ENCODE data around the gene UBE2C.
A peak's percentile ranks its signal among the peaks of the same experiment; 100 is the strongest.

The UBE2C gene

DNA sequence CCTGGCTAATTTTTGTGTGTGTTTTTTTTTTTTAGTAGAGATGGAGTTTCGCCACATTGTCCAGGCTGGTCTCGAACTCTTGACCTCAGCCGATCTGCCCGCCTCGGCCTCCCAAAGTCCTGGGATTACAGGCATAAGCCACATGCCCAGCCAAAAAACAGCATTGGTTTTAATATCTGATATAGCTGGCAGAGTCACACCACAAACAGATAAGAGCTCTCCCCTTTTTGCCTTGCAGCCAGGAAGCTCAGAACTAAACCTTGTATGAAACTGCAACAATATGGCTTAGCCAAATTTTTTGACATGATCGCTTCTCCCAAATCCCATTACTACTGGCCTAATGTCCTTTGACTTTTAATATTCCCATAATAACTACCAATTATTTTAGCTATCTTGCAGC, 39.9 kb downstream of the UBE2C start:
- Histone ChIP-seq H3K9ac (ENCODE audit: low read length) (no peak overlapping the region), H3K4me2 (ENCODE audit: low read depth, low read length, poor library complexity, severe bottlenecking) (no peak overlapping the region), H3K79me2 (ENCODE audit: insufficient read depth, low read length) (peaks cover 19% of the 10 kb centered on the region), H2AFZ (ENCODE audit: low read depth, low read length, severe bottlenecking) (no peak overlapping the region), H3F3A (ENCODE audit: insufficient read depth) (no peaks in the 10 kb centered on the region), H3K27ac (ENCODE audit: low read depth, low read length) (no peak overlapping the region), H3K9me2 (replicated peaks; ENCODE audit: insufficient read depth, low read length) (no peaks in the 10 kb centered on the region), H3K36me3 (ENCODE audit: low read length) (no peaks in the 10 kb centered on the region), H3K4me3 (ENCODE audit: insufficient read depth, low read length, poor library complexity, severe bottlenecking) (no peak overlapping the region), H4K20me1 (ENCODE audit: low read depth, low read length) (no peaks in the 10 kb centered on the region), H3K27me3 (ENCODE audit: low read length) (no peaks in the 10 kb centered on the region), H3K9me3 (ENCODE audit: insufficient read depth, low read length) (no peaks in the 10 kb centered on the region)
- no peak for TF ChIP-seq EZH2phosphoT487 (conservative IDR thresholded peaks at IDR 0.05; ENCODE audit: low read length)
- TF ChIP-seq, protein P1, sequence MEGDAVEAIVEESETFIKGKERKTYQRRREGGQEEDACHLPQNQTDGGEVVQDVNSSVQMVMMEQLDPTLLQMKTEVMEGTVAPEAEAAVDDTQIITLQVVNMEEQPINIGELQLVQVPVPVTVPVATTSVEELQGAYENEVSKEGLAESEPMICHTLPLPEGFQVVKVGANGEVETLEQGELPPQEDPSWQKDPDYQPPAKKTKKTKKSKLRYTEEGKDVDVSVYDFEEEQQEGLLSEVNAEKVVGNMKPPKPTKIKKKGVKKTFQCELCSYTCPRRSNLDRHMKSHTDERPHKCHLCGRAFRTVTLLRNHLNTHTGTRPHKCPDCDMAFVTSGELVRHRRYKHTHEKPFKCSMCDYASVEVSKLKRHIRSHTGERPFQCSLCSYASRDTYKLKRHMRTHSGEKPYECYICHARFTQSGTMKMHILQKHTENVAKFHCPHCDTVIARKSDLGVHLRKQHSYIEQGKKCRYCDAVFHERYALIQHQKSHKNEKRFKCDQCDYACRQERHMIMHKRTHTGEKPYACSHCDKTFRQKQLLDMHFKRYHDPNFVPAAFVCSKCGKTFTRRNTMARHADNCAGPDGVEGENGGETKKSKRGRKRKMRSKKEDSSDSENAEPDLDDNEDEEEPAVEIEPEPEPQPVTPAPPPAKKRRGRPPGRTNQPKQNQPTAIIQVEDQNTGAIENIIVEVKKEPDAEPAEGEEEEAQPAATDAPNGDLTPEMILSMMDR (IDR thresholded peaks at IDR 0.05; ENCODE audit: insufficient read depth, low read length, poor library complexity, severe bottlenecking) = no peak

DNA sequence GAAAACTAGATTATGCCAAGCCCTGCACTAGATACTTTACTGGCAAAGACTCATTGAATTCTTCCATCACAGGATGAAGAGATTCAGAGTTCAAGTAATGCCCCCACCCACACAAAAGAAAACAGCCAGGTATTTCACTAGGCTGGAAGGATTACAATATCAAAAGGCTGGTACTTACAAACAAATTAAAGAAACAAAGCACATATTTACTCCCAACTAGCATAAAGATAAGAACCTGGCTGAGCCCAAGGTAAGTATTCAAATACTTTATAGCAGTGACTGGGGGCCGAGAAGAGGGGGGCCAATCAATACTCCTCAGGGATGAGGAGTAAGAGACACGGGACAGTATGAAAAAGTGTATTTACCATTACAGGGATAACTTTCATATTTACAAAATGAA, 41.0 kb downstream of the UBE2C start:
- Histone ChIP-seq H3K27ac (ENCODE audit: low read depth, low read length) (no peak overlapping the region), H3F3A (ENCODE audit: insufficient read depth) (no peaks in the 10 kb centered on the region), H3K36me3 (ENCODE audit: low read length) (no peaks in the 10 kb centered on the region), H3K9me3 (ENCODE audit: insufficient read depth, low read length) (no peaks in the 10 kb centered on the region), H4K20me1 (ENCODE audit: low read depth, low read length) (no peaks in the 10 kb centered on the region), H3K4me2 (ENCODE audit: low read depth, low read length, poor library complexity, severe bottlenecking) (no peak overlapping the region), H3K79me2 (ENCODE audit: insufficient read depth, low read length) (peaks cover 19% of the 10 kb centered on the region), H3K9ac (ENCODE audit: low read length) (no peak overlapping the region), H3K27me3 (ENCODE audit: low read length) (no peaks in the 10 kb centered on the region), H2AFZ (ENCODE audit: low read depth, low read length, severe bottlenecking) (no peak overlapping the region), H3K4me3 (ENCODE audit: insufficient read depth, low read length, poor library complexity, severe bottlenecking) (no peak overlapping the region), H3K9me2 (replicated peaks; ENCODE audit: insufficient read depth, low read length) (no peaks in the 10 kb centered on the region)
- no peak for TF ChIP-seq EZH2phosphoT487 (conservative IDR thresholded peaks at IDR 0.05; ENCODE audit: low read length)
- TF ChIP-seq, protein P1 (IDR thresholded peaks at IDR 0.05; ENCODE audit: insufficient read depth, low read length, poor library complexity, severe bottlenecking) = no peak

DNA sequence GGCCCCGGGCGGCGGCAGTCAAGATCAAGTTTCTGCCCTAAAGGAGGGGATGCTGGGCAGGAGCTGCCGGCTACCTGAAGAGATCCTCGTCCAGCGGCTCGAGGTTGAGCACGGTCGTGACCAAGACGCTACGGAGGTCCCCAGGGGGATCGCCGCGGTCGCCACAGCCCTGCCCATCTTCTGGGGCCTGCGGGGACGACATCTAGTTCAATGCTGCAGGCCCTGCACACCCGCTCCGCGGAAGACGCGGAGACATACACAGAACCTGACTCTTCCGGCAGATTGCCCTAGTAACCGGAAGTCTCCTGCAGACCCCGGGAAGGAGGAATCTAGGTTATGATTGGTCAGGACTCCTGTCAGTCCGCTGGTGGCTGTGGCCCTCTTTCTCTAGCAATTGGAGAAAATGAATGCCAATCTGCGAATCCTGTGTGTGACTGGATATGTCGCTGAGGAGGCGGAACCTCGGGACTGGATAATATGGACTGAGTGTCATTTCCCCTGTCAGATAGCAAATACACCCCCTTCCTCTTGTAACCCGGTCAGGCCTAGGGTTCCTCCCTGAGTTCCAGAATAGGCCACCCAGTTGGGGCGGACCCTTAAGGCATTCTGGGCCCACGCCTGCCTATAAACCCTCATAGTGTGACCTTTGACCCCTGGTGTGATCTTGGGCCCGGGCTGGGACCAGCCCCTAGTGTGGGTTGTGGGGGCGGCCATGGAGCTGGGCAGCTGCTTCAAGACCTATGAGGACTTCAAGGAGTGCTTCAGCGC, 44.9 kb downstream of the UBE2C start, which contains the start of the genes ACOT8 and ZSWIM3:
ACOT8 (minus strand) TSS at position 279 of the 768 bp plus-strand sequence; CDS start at position 202, 77 bp downstream.
ZSWIM3 (plus strand) TSS at position 501 of the 768 bp plus-strand sequence; CDS start at position 713, 212 bp downstream.
- Histone ChIP-seq H3K9ac (ENCODE audit: low read length) (peak within 1 kb of the TSS; percentile 88), H2AFZ (ENCODE audit: low read depth, low read length, severe bottlenecking) (peak within 1 kb of the TSS; percentile 79), H3K9me3 (ENCODE audit: insufficient read depth, low read length) (no peaks in the 10 kb centered on the region), H3K27me3 (ENCODE audit: low read length) (no peaks in the 10 kb centered on the region), H3K4me3 (ENCODE audit: insufficient read depth, low read length, poor library complexity, severe bottlenecking) (peak within 1 kb of the TSS; percentile 95), H4K20me1 (ENCODE audit: low read depth, low read length) (no peaks in the 10 kb centered on the region), H3F3A (ENCODE audit: insufficient read depth) (no peaks in the 10 kb centered on the region), H3K36me3 (ENCODE audit: low read length) (no peaks in the 10 kb centered on the region), H3K9me2 (replicated peaks; ENCODE audit: insufficient read depth, low read length) (no peaks in the 10 kb centered on the region), H3K79me2 (ENCODE audit: insufficient read depth, low read length) (peaks cover 19% of the 10 kb centered on the region), H3K27ac (ENCODE audit: low read depth, low read length) (peak within 1 kb of the TSS; percentile 65), H3K4me2 (ENCODE audit: low read depth, low read length, poor library complexity, severe bottlenecking) (peak within 1 kb of the TSS; percentile 84)
- TF ChIP-seq EZH2phosphoT487 (conservative IDR thresholded peaks at IDR 0.05; ENCODE audit: low read length) = no peak
- TF ChIP-seq, protein P1 (IDR thresholded peaks at IDR 0.05; ENCODE audit: insufficient read depth, low read length, poor library complexity, severe bottlenecking) = no peak
